GM21737 (cell line): ENCODE measurements around the gene ANXA4.
"Not testable (repeated sequence)": the region's sequence is repeated elsewhere in the genome, so short reads cannot be mapped to it uniquely, and the experiment has no call there.

ENCODE experiments used
- ATAC-seq: cut with Tn5 transposase; IDR thresholded peaks from one replicate; pipeline ENCODE4 v1.9.1; 2021; ENCODE audit warnings: mild to moderate bottlenecking, moderate library complexity; ENCODE audit not compliant: unreplicated experiment

Gene ANXA4

GRCh38 chr2:69750246-69750645 is 8.3 kb downstream of the ANXA4 start:
- ATAC-seq: no peak

GRCh38 chr2:69753659-69754363 is 11.9 kb downstream of the ANXA4 start:
- ATAC-seq: no peak

GRCh38 chr2:69754633-69755032 is 12.7 kb downstream of the ANXA4 start:
- no peak for ATAC-seq

- ATAC-seq: no peak
Measured at GRCh38 chr2:69755862-69756467, 14.0 kb downstream of the ANXA4 start.

- no peak for ATAC-seq
Measured at GRCh38 chr2:69762025-69762424, 20.1 kb downstream of the ANXA4 start.

GRCh38 chr2:69762513-69763494 is 20.9 kb downstream of the ANXA4 start:
- ATAC-seq: no peak

GRCh38 chr2:69763831-69764230 is 21.9 kb downstream of the ANXA4 start:
- ATAC-seq: not testable (repeated sequence)

GRCh38 chr2:69764286-69765095 is 22.6 kb downstream of the ANXA4 start:
- no peak for ATAC-seq

GRCh38 chr2:69765096-69765380 is 23.1 kb downstream of the ANXA4 start:
- no peak for ATAC-seq

GRCh38 chr2:69766014-69766413 is 24.1 kb downstream of the ANXA4 start:
- no peak for ATAC-seq

- ATAC-seq: no peak
Measured at GRCh38 chr2:69767034-69767433, 25.1 kb downstream of the ANXA4 start.

GRCh38 chr2:69768235-69768634 is 26.3 kb downstream of the ANXA4 start:
- ATAC-seq: no peak

GRCh38 chr2:69768789-69769188 is 26.9 kb downstream of the ANXA4 start:
- ATAC-seq: no peak

- ATAC-seq: no peak
Measured at GRCh38 chr2:69769272-69769671, 27.3 kb downstream of the ANXA4 start.

- ATAC-seq: no peak
Measured at GRCh38 chr2:69770193-69770702, 28.3 kb downstream of the ANXA4 start.

- no peak for ATAC-seq
Measured at GRCh38 chr2:69770747-69771146, 28.8 kb downstream of the ANXA4 start.

- ATAC-seq: no peak
Measured at GRCh38 chr2:69771461-69771860, 29.5 kb downstream of the ANXA4 start.

GRCh38 chr2:69773206-69773605 is 31.3 kb downstream of the ANXA4 start:
- ATAC-seq: no peak

- ATAC-seq: not testable (repeated sequence)
Measured at GRCh38 chr2:69774258-69774983, 32.5 kb downstream of the ANXA4 start.
